HEK293 (cell line): Measurements from ENCODE around the gene GMDS.

ENCODE experiments used
- EGR2 ChIP-seq: fragments of 450-650 bp; formaldehyde crosslinking; IDR thresholded peaks from 2 replicates; pipeline ENCODE4 v1.5.1; 2016; ENCODE audit warnings: low read depth, missing biosample characterization, missing genetic modification characterization
- REPIN1 ChIP-seq: fragments of 450-650 bp; formaldehyde crosslinking; IDR thresholded peaks from 2 replicates; pipeline ENCODE4 v1.5.1; 2017; ENCODE audit warnings: missing biosample characterization, missing genetic modification characterization, low read depth
- SETDB1 ChIP-seq: IDR thresholded peaks from one replicate; pipeline ENCODE4 v1.6.1; 2017; ENCODE audit warnings: mild to moderate bottlenecking, low read length, moderate library complexity, mixed read lengths; ENCODE audit not compliant: insufficient read length
- TCF7L2 ChIP-seq: IDR thresholded peaks from 2 replicates; pipeline ENCODE4 v1.6.1; 2011; ENCODE audit warnings: low read depth, mild to moderate bottlenecking, inconsistent platforms, low read length, moderate library complexity, borderline replicate concordance
- TRIM28 ChIP-seq: IDR thresholded peaks from 2 replicates; pipeline ENCODE4 v1.6.1; 2011; ENCODE audit warnings: low read length, control low read depth, borderline replicate concordance
- ZBTB10 ChIP-seq: fragments of 450-650 bp; formaldehyde crosslinking; IDR thresholded peaks from 2 replicates; pipeline ENCODE4 v1.5.1; 2016; ENCODE audit warnings: missing biosample characterization, missing genetic modification characterization
- ZBTB48 ChIP-seq: fragments of 450-650 bp; formaldehyde crosslinking; IDR thresholded peaks from 2 replicates; pipeline ENCODE4 v1.5.1; 2016; ENCODE audit warnings: missing biosample characterization, missing genetic modification characterization
- ZBTB8A ChIP-seq: fragments of 450-650 bp; formaldehyde crosslinking; IDR thresholded peaks from 2 replicates; pipeline ENCODE4 v1.5.1; 2016; ENCODE audit warnings: missing biosample characterization, missing genetic modification characterization
- ZFP69B ChIP-seq: fragments of 450-650 bp; formaldehyde crosslinking; IDR thresholded peaks from 2 replicates; pipeline ENCODE4 v1.5.1; 2016; ENCODE audit warnings: missing biosample characterization, missing genetic modification characterization
- ZNF175 ChIP-seq: fragments of 450-650 bp; formaldehyde crosslinking; IDR thresholded peaks from 2 replicates; pipeline ENCODE4 v1.5.1; 2016; ENCODE audit warnings: missing biosample characterization, missing genetic modification characterization
- ZNF19 ChIP-seq: fragments of 450-650 bp; formaldehyde crosslinking; IDR thresholded peaks from 2 replicates; pipeline ENCODE4; 2016; ENCODE audit warnings: missing biosample characterization, missing genetic modification characterization, low read depth
- ZNF266 ChIP-seq: fragments of 450-650 bp; formaldehyde crosslinking; IDR thresholded peaks from 2 replicates; pipeline ENCODE4 v1.5.1; 2016; ENCODE audit warnings: missing biosample characterization, missing genetic modification characterization, low read depth
- ZNF274 ChIP-seq, 2 experiments: fragments of 200-500 bp in 1 of 2; fragments of 450-650 bp in 1 of 2; sonication (Bioruptor generic) in 1 of 2; formaldehyde crosslinking in 1 of 2; IDR thresholded peaks; 2 replicates each; pipeline versions ENCODE4 v1.5.1 to v1.6.1; 2014 to 2016; ENCODE audit warnings: borderline replicate concordance in 1 of 2, inconsistent platforms in 1 of 2, low read length in 1 of 2, missing biosample characterization in 1 of 2, missing genetic modification characterization in 1 of 2
- ZNF311 ChIP-seq: fragments of 450-650 bp; formaldehyde crosslinking; IDR thresholded peaks from 2 replicates; pipeline ENCODE4 v1.5.1; 2017; ENCODE audit warnings: missing biosample characterization, missing genetic modification characterization, borderline replicate concordance
- ZNF366 ChIP-seq: fragments of 450-650 bp; formaldehyde crosslinking; conservative IDR thresholded peaks from 2 replicates; pipeline ENCODE4 v1.5.1; 2016; ENCODE audit warnings: missing biosample characterization, missing genetic modification characterization
- ZNF510 ChIP-seq: fragments of 450-650 bp; formaldehyde crosslinking; IDR thresholded peaks from 2 replicates; pipeline ENCODE4 v1.5.1; 2018; ENCODE audit warnings: mild to moderate bottlenecking, missing genetic modification characterization, missing biosample characterization; ENCODE audit not compliant: insufficient replicate concordance
- ZNF548 ChIP-seq: fragments of 450-650 bp; formaldehyde crosslinking; IDR thresholded peaks from 2 replicates; pipeline ENCODE4 v1.5.1; 2016; ENCODE audit warnings: missing biosample characterization, missing genetic modification characterization
- ZNF555 ChIP-seq: fragments of 450-650 bp; formaldehyde crosslinking; conservative IDR thresholded peaks from 2 replicates; pipeline ENCODE4 v1.5.1; 2017; ENCODE audit warnings: missing biosample characterization, mild to moderate bottlenecking, missing genetic modification characterization, inconsistent platforms
- ZNF596 ChIP-seq: fragments of 450-650 bp; IDR thresholded peaks from 2 replicates; pipeline ENCODE4 v1.5.0; 2018; ENCODE audit warnings: missing biosample characterization, mild to moderate bottlenecking, missing genetic modification characterization, moderate library complexity
- ZNF629 ChIP-seq: fragments of 450-650 bp; formaldehyde crosslinking; IDR thresholded peaks from 2 replicates; pipeline ENCODE4 v1.5.1; 2017; ENCODE audit warnings: missing biosample characterization, missing genetic modification characterization
- ZNF664 ChIP-seq: fragments of 450-650 bp; formaldehyde crosslinking; IDR thresholded peaks from 2 replicates; pipeline ENCODE4 v1.5.1; 2016; ENCODE audit warnings: missing biosample characterization, missing genetic modification characterization
- ZNF701 ChIP-seq: fragments of 450-650 bp; formaldehyde crosslinking; IDR thresholded peaks from 2 replicates; pipeline ENCODE4 v1.5.1; 2016; ENCODE audit warnings: missing biosample characterization, missing genetic modification characterization
- ZNF707 ChIP-seq: fragments of 450-650 bp; formaldehyde crosslinking; IDR thresholded peaks from 2 replicates; pipeline ENCODE4 v1.5.1; 2016; ENCODE audit warnings: missing biosample characterization, missing genetic modification characterization
- ZNF747 ChIP-seq: fragments of 450-650 bp; formaldehyde crosslinking; IDR thresholded peaks from 2 replicates; pipeline ENCODE4 v1.5.1; 2016; ENCODE audit warnings: missing biosample characterization, missing genetic modification characterization
- TF ChIP-seq, protein P1 (sequence below): fragments of 450-650 bp; formaldehyde crosslinking; IDR thresholded peaks from 2 replicates; pipeline ENCODE4 v1.5.1; 2016; ENCODE audit warnings: missing biosample characterization, missing genetic modification characterization
- TF ChIP-seq, protein P2 (sequence below): fragments of 450-650 bp; formaldehyde crosslinking; IDR thresholded peaks from 2 replicates; pipeline ENCODE4 v1.5.1; 2016; ENCODE audit warnings: missing biosample characterization, missing genetic modification characterization
- TF ChIP-seq, protein P3 (sequence below): fragments of 450-650 bp; formaldehyde crosslinking; IDR thresholded peaks from 2 replicates; pipeline ENCODE4 v1.5.1; 2016; ENCODE audit warnings: missing biosample characterization, missing genetic modification characterization
- TF ChIP-seq, protein P4 (sequence below): fragments of 450-650 bp; formaldehyde crosslinking; IDR thresholded peaks from 2 replicates; pipeline ENCODE4 v1.5.1; 2016; ENCODE audit warnings: missing biosample characterization, missing genetic modification characterization
- TF ChIP-seq, protein P5 (sequence below): fragments of 450-650 bp; formaldehyde crosslinking; IDR thresholded peaks from 2 replicates; pipeline ENCODE4 v1.5.1; 2016; ENCODE audit warnings: missing biosample characterization, missing genetic modification characterization

The GMDS gene

DNA sequence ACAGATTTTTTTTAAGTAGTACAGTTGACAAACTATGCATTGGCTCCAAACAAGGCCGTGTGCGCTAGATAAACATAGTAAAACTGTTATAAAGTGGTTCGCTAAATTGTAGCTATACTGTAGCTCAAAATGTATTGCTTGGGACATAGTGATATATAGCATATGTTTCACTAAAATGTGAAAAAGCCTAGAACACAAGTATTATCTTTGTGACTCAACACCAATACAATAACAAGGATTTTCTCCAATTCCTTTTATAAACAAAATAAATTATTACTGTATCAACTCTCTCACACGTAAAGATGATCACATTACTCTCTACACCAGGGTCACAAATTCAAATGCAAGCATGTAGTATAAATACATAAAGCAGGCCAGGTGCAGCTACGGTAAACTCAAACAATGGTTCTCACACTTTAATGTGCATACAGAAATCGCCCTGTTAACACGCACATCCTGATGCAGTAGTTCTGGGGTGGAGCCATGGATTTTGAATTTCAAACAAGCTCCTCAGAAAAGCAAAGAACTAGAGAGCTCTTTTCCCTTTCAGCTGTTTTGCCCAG is 214.6 kb downstream of the GMDS start (continued):
- no peak for TF ChIP-seq ZNF510 (tag by site-specific recombination)
- TF ChIP-seq ZBTB48 (tag by site-specific recombination): no peak
- peak; percentile 92 for TF ChIP-seq ZNF366
- no peak for TF ChIP-seq TRIM28
- TF ChIP-seq ZNF548 (tag by site-specific recombination): no peak
- TF ChIP-seq EGR2 (tag by site-specific recombination): no peak
- no peak for TF ChIP-seq ZNF175 (tag by site-specific recombination)
- TF ChIP-seq, protein P1, sequence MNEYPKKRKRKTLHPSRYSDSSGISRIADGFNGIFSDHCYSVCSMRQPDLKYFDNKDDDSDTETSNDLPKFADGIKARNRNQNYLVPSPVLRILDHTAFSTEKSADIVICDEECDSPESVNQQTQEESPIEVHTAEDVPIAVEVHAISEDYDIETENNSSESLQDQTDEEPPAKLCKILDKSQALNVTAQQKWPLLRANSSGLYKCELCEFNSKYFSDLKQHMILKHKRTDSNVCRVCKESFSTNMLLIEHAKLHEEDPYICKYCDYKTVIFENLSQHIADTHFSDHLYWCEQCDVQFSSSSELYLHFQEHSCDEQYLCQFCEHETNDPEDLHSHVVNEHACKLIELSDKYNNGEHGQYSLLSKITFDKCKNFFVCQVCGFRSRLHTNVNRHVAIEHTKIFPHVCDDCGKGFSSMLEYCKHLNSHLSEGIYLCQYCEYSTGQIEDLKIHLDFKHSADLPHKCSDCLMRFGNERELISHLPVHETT (tag by site-specific recombination): peak; percentile 47; the same call in 1 of the 2 replicates
- TF ChIP-seq ZNF596 (tag by site-specific recombination): peak; percentile 23
- TF ChIP-seq ZNF555: no peak
- TF ChIP-seq, protein P2, sequence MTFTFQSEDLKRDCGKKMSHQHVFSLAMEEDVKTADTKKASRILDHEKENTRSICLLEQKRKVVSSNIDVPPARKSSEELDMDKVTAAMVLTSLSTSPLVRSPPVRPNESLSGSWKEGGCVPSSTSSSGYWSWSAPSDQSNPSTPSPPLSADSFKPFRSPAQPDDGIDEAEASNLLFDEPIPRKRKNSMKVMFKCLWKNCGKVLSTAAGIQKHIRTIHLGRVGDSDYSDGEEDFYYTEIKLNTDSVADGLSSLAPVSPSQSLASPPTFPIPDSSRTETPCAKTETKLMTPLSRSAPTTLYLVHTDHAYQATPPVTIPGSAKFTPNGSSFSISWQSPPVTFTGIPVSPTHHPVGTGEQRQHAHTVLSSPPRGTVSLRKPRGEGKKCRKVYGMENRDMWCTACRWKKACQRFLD (tag by site-specific recombination): no peak
- no peak for TF ChIP-seq ZNF311 (tag by site-specific recombination)
- TF ChIP-seq ZNF629 (tag by site-specific recombination): peak; percentile 82
- no peak for TF ChIP-seq TCF7L2
- peak; percentile 87 for TF ChIP-seq ZFP69B (tag by site-specific recombination)
- no peak for TF ChIP-seq SETDB1
- no peak for TF ChIP-seq ZNF274 (IDR thresholded peaks at IDR 0.05; ENCODE audit: low read length)
- no peak for TF ChIP-seq ZNF274 (tag by site-specific recombination; IDR thresholded peaks at IDR 0.05; ENCODE audit: borderline replicate concordance)
- TF ChIP-seq, protein P3, sequence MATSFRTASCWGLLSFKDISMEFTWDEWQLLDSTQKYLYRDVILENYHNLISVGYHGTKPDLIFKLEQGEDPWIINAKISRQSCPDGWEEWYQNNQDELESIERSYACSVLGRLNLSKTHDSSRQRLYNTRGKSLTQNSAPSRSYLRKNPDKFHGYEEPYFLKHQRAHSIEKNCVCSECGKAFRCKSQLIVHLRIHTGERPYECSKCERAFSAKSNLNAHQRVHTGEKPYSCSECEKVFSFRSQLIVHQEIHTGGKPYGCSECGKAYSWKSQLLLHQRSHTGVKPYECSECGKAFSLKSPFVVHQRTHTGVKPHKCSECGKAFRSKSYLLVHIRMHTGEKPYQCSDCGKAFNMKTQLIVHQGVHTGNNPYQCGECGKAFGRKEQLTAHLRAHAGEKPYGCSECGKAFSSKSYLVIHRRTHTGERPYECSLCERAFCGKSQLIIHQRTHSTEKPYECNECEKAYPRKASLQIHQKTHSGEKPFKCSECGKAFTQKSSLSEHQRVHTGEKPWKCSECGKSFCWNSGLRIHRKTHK (tag by site-specific recombination): no peak
- peak; percentile 56; the same call in 1 of the 2 replicates for TF ChIP-seq ZBTB8A (tag by site-specific recombination)
- no peak for TF ChIP-seq ZNF707
- TF ChIP-seq, protein P4, sequence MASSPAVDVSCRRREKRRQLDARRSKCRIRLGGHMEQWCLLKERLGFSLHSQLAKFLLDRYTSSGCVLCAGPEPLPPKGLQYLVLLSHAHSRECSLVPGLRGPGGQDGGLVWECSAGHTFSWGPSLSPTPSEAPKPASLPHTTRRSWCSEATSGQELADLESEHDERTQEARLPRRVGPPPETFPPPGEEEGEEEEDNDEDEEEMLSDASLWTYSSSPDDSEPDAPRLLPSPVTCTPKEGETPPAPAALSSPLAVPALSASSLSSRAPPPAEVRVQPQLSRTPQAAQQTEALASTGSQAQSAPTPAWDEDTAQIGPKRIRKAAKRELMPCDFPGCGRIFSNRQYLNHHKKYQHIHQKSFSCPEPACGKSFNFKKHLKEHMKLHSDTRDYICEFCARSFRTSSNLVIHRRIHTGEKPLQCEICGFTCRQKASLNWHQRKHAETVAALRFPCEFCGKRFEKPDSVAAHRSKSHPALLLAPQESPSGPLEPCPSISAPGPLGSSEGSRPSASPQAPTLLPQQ (tag by site-specific recombination): peak; percentile 87
- TF ChIP-seq ZNF701 (tag by site-specific recombination): no peak
- TF ChIP-seq ZNF664 (tag by site-specific recombination): peak; percentile 64
- no peak for TF ChIP-seq ZBTB10
- TF ChIP-seq ZNF266 (tag by site-specific recombination): no peak
- no peak for TF ChIP-seq ZNF747 (tag by site-specific recombination)
- TF ChIP-seq REPIN1: no peak
- TF ChIP-seq ZNF19 (tag by site-specific recombination): no peak
- TF ChIP-seq, protein P5, sequence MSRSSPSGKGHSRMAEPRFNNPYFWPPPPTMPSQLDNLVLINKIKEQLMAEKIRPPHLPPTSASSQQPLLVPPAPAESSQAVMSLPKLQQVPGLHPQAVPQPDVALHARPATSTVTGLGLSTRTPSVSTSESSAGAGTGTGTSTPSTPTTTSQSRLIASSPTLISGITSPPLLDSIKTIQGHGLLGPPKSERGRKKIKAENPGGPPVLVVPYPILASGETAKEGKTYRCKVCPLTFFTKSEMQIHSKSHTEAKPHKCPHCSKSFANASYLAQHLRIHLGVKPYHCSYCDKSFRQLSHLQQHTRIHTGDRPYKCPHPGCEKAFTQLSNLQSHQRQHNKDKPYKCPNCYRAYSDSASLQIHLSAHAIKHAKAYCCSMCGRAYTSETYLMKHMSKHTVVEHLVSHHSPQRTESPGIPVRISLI (tag by site-specific recombination): no peak
